GM21423 (cell line): ENCODE data around the gene U2SURP.
"Not testable (repeated sequence)": the region's sequence is repeated elsewhere in the genome, so short reads cannot be mapped to it uniquely, and the experiment has no call there.

ENCODE experiments used
- ATAC-seq: cut with Tn5 transposase; IDR thresholded peaks from one replicate; pipeline ENCODE4 v1.9.1; 2021; ENCODE audit warnings: mild to moderate bottlenecking, moderate library complexity; ENCODE audit not compliant: unreplicated experiment

U2SURP gene

GRCh38 chr3:143010024-143010423 is 8.7 kb downstream of the U2SURP start:
- no peak for ATAC-seq

- no peak for ATAC-seq
These were observed 10.3 kb downstream of the U2SURP start for GRCh38 chr3:143011705-143012104.

GRCh38 chr3:143014921-143015320 is 13.6 kb downstream of the U2SURP start:
- ATAC-seq = no peak

- ATAC-seq = no peak
These were observed 15.1 kb downstream of the U2SURP start for GRCh38 chr3:143016321-143016972.

- ATAC-seq = no peak
These were observed 23.1 kb downstream of the U2SURP start for GRCh38 chr3:143024351-143024960.

- ATAC-seq = no peak
These were observed 30.0 kb downstream of the U2SURP start for GRCh38 chr3:143031327-143031726.

- ATAC-seq = not testable (repeated sequence)
These were observed 30.5 kb downstream of the U2SURP start for GRCh38 chr3:143031796-143032387.

GRCh38 chr3:143035466-143036211 is 34.3 kb downstream of the U2SURP start:
- no peak for ATAC-seq

DNA sequence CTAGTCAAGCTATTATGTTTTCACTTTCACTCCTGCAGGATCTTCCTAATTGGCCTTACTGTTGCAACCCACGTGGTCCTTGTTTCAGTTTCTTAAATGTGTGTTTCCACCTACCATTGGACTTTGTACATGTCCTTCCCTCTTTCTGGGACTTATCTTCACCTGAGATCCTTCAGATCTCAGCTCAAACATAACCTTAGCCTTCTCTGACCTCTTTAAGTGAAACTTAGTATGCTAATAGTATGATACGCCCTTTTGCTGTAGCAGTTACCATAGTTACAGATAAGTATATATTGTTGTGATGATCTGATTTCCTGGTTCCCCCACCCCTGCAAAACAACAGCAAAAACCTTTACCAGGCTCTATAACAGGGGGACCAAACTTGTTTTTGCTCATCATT is 35.2 kb downstream of the U2SURP start:
- ATAC-seq = no peak

DNA sequence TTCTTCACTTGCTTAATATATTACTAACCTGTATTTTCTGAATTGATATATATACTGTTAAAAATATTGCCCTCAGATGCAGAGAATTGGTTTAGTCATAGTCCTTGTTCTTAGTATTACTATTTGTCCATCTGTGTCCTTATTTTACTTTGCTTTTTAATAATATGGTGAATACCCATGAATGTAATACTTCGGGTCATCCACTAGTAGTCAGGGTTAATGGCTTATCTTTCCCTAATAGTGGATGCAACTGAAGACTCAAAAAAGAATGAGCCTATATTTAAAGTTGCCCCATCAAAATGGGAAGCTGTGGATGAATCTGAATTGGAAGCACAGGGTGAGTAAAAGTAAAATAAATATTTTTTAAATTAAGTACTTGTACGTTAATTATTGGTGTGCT is 36.5 kb downstream of the U2SURP start:
- ATAC-seq = no peak

GRCh38 chr3:143040261-143040879 is 39.0 kb downstream of the U2SURP start:
- ATAC-seq = no peak

DNA sequence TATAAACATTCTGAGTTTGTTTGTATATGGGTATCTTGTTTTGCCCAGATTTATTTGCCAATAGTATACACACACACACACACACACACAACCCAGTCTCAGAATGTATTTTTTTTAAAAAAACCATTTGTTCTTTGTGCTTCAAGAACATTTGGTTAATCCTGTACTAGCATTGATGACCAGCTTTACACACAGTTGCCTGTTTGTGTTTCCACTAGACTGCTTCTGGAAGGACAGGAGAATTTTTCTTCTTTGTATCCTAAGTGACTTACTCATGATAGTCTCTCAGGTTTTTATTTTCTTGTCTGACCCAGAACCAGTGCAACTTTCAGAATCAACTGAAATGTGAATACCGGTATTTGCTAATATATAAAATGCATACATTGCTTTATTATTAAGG is 40.5 kb downstream of the U2SURP start:
- no peak for ATAC-seq

DNA sequence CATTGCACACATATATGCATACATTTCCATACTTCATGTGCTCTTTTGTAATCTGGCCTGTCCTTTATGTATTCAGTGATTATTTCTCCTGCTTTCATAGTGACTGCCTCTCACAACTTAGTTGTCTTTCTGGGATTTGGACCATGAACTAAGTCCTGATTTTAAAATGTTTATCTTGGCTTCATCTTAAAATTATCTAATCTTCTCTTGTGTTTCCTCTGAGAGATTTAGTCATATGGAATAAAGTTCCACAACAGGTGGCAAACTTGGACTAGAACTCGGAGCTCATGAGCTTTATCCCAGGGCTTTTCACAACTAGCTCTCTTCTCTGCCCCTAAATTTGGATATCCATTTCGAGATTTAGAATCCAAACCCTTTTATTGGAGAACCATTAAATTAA is 44.3 kb downstream of the U2SURP start:
- ATAC-seq = no peak

GRCh38 chr3:143046075-143046474 is 44.7 kb downstream of the U2SURP start:
- not testable (repeated sequence) for ATAC-seq

DNA sequence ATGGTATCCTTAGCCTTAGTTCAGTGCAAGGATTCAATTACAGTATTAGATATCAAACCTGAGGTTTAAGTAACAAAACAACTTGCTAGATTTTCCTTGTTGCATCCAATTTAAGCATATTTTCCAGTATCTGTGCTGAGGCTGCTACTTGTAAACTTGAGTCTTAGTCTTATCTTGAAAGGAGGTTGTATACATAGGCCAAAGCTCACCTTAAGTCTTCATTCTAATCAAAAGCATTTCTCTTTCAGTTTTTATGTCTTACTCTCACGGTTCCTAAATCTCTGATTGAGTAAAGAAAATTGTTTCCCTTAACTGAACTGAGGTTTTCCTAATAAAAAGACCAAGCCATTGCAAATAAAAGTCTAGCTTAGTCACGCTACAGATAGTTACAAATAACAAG is 52.6 kb downstream of the U2SURP start:
- no peak for ATAC-seq

DNA sequence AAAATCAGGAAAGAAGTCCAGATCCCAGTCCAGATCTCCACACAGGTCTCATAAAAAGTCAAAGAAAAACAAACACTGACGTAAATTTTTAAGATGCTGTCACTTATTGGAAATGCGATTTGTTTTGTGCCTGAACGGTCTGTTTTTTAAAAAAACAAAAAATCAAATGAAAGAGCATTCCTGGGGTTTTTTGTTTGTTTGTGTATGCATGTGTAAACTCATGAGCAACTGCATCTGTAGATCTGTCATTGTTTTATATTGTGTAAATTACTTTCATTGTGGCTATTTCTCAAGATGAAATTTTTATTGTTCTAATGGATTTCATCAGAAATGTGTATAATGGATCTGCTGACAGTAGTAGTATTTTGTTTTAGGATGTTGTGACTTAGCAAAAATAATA is 55.0 kb downstream of the U2SURP start:
- ATAC-seq = no peak

DNA sequence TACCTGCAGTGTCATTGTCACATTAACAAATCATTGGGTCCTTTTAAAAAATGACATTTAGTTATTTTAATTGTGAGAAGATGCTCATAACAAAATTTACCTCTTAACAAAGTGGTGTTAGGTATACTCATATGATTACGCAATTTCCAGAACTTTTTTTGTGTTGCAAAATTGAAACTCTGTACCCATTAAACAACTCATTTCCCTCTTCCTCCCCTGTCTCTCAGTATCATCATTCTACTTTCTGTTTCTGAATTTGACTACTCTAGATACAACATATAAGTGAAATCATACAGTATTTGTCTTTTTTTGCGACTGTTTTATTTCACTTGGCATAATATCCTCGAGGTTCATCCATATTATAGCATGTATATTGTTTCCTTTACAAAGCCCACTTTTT is 59.5 kb downstream of the U2SURP start:
- ATAC-seq = peak; percentile 97

- no peak for ATAC-seq
These were observed 61.6 kb downstream of the U2SURP start for GRCh38 chr3:143063018-143063417.

GRCh38 chr3:143064777-143065176 is 63.4 kb downstream of the U2SURP start:
- no peak for ATAC-seq

DNA sequence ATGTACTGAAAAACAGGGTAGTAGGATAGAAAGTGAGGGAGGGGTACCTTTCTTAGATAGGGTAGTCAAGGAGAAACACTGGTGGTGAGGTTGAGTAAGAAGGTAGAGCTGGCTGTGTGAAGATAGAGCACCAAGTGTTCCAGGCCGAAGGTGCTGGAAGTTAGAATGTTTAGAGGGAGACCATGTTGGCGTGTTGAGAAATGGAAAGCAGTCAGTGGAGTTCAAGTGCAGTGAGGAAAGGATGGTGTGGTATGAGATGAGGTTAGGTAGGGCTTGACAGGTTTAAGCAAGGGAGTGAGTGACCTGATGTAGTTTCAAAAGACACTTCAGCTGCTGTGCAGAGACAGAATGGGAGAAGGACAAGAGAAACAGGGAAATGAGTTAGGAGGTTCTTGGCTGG is 64.0 kb downstream of the U2SURP start:
- ATAC-seq = no peak

DNA sequence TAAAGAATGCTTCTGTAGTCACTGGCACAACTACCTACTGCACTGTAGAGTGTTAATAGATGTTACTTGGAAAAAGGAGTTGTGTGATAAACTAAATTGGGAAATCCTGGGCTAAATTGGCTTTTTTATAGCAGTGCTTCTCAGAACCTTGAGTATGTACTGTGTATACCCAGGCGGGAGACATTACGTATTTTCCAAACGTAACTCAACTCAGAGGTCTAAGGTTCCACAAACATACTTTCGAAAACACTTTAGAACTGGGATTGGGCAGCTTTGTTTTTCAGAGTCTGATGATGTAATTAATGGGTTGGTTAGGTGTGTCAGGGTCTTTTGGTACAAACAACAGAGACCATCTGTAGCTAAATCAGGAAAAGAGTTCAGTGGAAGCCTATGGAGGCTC is 64.7 kb downstream of the U2SURP start:
- no peak for ATAC-seq
